ENCODE data around the gene CA11.
"Not testable (repeated sequence)": the region's sequence is repeated elsewhere in the genome, so short reads cannot be mapped to it uniquely, and the experiment has no call there.

The CA11 gene

DNA sequence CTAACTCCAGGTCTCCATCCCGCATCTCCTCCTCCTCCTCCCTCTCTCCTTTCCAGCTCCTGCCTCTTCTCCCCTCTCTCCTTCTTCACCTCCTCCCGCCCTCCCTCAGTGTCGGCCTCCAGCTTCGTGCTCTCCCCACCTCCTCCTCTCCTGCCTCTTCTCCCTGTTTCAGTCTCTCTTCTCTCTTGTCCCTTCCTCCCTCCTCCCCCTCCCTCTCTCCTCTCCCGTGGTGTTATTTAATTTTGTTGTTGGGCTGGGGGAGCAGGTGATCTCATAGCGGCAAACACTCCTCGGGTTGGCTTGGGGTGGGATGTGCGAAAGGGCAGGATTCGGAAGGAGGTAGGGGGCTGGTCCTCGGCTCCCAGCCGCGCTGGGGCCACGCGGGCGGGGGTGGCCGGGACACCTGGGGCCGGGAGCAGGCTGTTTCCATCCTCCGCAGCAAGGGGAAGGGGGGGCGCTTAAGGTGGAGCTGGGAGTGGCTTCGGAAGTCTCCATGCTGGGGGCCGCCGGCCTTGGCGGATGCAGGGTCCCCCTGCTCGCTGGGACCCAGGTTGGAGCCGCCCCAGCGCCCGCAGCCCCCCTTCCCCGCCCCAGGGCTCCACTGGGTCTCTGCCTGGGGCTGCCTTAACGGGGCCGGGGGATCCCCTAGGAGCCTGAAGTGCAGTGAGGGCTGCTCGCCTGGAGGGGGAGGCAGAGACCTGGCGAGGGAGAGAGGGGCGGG, at the start of gene CA11:
Gene CA11 (minus strand): TSS at position 187 of the 721 bp plus-strand sequence. CDS start 555 bp downstream, outside the sequence.
- DNase-seq, result peak; percentile 22

DNA sequence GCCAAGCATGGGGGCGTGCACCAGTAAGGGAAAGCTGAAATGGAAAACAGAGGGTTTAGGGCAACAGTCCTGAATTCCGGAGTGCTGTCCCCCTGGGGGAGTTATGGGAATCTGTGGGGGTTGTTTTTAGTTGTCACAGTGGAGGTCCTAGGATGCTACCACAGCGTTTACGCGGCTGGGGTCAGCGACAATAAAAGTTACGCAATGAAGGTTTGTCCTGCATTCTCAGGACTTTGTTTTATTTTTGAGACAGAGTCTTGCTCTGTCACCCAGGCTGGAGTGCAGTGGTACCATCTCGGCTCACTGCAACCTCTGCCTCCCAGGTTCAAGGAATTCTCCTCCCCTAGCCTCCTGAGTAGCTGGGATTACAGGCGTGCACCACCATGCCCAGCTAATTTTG, 47.6 kb upstream of the CA11 start:
- DNase-seq, result not testable (repeated sequence)

DNA sequence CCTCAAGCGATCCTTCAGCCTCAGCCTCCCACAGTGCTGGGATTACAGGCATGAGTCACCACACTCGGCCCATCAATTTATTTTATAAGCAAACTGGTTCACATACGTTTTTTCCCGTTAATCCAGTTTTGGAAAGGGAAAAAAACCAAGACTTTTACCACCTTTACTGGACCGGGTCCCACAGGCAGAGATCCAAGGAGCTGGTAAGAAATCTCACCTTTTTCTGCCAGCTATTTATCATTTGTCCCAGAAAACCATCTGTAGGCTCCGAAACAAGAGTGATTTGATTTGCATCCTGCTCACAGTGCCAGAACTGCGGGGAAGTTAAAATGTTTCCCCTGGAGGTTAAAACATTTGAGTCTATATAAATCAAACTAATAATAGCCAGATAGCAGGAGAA, 43.5 kb upstream of the CA11 start:
- DNase-seq, result no peak

DNA sequence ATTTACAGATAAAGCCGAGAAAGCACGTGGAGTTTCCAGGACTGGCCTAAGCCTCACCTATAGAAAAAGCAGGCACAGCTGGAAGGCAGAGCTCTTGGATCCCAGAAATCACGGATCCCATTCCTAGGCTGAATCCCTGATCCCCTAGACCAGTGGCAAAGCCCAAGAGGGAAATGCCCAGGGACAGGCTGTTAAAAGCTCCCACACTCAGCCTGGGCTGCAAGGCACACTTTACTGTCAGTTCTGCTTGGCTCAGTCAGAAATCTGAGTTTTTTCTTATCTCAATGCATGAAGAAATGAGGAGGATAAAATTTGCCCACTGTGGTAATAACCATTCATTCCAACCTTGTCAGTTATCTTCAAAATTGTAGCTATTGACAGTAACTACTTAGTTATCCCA, 41.8 kb upstream of the CA11 start:
- no peak for DNase-seq

DNA sequence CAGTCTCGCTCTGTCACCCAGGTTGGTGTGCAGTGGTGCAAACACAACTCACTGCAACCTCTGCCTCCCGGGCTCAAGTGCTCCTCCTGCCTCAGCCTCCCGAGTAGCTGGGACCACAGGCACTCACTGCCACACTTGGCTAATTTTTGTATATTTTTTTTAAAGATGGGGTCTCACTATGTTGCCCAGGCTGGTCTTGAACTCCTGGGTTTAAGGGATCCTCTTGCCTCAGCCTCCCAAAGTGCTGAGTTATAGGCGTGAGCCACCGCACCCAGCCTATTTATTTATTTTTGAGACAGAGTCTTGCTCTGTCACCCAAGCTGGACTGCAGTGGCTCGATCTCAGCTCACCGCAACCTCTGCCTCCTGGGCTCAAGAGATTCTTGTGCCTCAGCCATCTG, 40.6 kb upstream of the CA11 start:
- not testable (repeated sequence) for DNase-seq

DNA sequence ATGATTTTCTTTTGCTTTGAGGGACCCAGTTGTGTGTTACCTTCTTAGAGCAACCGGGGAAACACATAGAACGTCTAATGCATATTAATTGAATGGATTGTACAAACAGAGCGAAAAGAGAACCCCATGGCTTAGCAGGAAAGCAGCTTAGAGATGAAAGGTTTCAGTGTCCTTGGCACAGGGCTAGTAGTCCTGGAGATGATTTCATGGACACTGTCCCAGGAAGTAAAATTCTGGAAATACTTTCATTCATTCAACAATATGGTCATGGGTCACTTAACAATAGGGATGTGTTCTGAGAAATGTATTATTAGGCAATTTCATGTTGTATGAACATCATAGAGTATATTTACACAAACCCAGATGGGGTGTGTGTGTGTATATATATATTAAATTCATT, 40.1 kb upstream of the CA11 start:
- DNase-seq, result no peak

DNA sequence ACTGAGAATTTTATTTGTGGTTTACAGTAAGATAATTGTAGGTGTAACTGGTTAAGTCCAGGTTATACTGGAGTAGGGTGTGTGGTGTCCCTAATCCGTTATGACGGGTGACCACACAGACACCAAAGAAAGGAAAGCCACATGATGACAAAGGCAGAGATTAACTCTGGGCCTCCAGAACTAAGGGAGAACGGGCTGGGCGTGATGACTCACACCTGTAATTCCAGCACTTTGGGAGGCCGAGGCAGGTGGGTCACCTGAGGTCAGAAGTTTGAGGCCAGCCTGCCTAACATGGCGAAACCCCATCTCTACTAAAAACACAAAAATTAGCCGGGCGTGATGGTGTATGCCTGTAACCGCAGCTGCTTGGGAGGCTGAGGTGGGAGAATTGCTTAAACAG, 39.6 kb upstream of the CA11 start:
- DNase-seq, result no peak

DNA sequence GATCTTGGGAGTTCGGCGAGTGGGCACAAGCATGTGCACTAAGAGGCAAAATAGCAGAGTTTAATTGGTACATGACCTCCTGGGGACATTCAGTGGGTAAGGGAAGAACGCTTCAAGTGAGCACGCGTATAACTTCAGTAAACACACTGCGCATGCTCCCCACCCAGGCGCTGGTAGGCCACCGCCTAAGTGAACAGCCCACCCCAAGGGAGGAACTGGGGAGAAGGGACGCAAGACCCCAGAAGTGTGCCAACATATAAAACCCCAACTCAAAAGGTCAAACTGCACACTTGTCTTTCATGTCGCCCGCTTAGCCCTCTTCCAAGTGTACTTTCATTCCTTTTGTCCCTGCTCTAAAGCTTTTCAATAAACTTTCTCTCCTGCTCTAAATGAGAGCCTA, 37.4 kb upstream of the CA11 start:
- no peak for DNase-seq

DNA sequence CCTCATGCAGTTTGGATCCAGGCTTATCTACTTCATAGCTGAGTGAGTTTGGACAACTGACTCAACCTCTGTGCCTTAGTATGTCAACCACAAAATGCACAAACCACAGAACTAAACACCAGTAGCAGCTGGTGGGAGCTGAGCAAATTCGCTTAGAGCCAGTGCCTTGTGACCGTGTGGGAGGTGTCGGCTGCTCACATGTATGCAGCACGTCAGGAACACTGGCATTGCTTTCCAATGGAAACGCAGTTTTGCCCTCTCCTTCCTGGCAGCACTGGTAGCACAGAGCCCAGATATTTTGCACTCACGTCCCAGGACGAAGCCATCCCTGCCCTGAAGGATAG, 35.1 kb upstream of the CA11 start:
- no peak for DNase-seq

DNA sequence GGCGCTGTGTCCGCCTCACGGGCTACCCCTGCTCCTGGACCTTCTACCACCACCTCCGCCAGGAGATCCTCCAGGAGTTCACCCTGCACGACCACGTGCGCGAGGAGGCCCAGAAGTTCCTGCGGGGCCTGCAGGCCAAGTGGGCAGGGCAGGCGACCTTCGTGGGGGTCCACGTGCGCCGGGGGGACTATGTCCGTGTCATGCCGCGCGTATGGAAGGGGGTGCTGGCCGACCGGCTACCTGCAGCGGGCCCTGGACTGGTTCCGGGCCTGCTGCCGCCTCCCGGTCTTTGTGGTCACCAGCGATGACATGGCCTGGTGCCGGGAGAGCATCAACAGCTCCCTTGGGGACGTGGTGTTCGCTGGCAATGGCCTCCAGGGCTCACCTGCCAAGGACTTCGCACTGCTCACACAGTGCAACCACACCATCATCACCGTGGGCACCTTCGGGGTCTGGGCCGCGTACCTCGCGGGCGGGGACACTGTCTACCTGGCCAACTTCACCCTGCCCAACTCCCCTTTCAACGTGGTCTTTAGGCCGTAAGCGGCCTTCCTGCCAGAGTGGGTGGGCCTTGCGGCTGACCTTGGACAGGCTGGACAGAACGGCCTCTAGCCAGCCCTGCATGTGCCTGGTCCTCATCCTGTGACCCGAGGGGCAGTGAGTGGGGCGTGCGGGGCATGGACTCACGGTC, 34.6 kb upstream of the CA11 start:
- DNase-seq, result no peak

DNA sequence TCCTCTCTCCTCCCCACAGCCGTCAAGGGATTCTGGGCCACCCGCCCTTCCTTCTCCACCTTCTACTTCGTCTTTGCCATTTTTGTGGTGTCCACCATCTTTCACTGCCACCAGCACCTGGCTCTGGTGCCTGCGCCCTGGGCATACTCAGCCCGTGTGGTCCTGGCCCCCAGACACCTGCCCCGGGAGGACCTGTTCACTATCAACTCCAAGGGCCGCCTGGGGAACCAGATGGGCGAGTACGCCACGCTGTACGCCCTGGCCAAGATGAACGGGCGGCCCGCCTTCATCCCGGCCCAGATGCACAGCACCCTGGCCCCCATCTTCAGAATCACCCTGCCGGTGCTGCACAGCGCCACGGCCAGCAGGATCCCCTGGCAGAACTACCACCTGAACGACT, 34.0 kb upstream of the CA11 start:
- not testable (repeated sequence) for DNase-seq

DNA sequence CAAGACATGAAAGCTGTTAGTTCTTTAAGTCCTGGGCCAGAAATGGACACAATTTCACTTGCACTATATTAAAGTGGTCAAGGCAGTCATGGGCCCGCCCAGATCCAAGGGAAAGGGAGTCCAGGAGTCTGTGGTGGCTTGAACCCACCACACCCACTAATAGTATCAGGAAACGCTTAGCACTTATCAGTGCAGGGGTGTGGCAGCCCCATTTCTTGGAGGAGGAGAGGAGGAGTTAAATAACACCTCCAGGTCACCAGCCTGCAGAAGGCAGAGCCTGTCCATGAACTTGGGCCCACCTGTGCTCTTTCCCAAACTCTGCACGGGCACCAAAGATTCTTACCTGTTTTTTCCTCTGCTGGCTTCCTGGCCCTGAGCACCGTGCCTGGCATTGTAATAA, 32.2 kb upstream of the CA11 start:
- no peak for DNase-seq

DNA sequence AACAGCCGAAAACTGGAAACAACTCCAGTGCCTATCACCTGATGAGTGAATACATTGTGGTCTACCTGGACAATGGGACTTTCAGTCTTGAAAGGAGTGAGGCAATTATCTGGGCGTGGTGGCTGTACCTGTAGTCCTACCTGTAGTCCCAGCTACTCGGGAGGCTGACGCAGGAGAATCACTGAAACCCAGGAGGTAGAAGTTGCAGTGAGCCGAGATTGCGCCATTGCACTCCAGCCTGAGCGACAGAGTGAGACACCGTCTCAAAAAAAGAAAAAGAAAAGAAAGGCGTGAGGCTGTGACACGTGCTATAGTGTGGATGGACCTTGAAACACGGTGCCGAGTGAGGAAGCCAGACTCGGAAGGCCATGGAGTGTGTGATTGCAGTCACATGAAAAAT, 30.9 kb upstream of the CA11 start:
- no peak for DNase-seq

DNA sequence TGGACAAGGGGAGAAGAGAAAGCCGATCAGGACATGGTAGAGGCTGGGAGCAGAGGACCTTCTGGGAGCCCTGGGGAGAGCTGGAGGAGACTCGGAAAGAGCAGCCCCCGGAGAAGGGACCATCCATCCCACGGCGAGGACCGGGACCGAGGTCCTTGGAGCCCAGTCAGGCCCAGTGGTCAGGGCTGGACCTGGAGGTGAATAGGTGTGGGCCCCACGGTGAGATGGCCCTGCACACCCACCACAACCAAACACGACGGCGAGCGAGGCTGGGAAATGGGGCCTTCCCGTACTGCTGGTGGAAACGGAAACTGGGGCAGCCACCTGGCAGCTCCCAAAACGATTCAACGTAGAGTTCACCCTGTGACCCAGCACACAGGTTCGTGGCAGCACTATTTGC, 30.5 kb upstream of the CA11 start:
- no peak for DNase-seq

DNA sequence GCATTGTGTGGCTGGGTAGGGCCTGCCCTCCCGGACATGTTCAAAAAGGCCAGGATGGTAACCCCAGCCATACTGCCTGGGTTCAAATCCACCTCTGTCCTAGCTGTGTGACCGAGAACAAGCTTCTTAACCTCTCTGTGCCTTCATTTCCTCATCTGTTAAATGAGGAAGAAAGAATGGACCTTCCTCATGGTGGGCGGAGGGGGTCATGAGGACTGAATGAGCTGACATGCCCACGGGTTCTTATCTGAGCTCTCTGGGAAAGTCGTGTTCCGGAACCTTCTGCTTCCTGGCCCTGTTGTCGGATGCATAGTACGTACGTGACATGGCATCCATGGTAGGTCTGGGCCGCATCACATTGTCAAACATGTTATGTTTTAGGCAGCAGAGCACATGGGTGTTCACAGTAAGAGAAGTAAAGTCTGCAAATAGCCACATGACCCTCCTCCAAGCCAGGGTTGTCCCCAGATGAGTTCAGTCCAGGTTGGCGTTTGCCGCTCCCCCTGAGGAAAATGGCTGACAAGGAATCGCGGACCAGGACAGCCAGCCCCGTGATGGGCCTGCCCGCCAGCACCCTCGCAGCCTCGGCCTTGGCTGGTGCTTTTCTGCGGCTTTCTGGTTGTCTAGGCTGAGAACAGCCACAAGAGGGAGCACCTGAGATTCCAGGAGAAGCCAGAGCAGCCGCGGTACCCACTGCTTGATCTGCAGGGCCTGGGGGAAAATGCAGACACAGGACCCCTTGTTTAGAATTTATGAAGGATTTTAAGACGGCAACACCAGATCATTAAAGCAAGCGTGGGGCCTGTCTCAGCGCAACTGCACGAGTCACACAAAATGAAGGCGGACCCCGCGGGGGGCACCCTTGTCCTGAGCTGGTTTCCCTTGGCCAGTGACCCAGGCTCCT, 29.2 kb upstream of the CA11 start:
- peak; percentile 70 for DNase-seq

DNA sequence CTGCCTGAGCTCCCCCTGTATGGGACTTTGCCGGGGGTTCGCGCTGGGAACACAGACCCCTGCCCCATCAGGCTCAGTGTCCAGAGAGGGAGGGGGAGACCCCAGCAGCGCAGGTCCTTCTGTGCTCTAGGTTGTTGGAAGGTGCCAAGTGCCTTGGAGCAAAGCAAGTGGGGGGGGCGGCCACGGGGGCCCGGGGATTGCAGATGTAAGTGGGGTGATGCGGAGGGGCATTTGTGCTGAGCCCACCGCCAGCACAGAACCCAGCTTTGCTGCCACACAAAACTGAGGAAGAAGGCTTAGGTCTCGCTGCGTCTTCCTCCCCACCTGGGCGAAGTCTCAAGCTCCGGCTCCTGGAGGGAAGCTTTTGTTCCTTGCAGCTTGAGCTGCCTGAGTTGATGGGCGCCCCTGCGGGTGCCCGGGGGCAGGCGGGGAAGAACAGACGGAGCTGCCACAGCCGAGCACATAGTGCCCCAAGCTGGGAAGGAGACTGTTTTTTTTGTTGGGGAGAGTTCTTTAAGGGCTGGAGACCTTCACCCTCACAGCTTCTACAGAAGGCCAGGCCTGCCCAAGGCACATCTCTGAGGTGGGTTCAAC, 28.3 kb upstream of the CA11 start:
- no peak for DNase-seq

DNA sequence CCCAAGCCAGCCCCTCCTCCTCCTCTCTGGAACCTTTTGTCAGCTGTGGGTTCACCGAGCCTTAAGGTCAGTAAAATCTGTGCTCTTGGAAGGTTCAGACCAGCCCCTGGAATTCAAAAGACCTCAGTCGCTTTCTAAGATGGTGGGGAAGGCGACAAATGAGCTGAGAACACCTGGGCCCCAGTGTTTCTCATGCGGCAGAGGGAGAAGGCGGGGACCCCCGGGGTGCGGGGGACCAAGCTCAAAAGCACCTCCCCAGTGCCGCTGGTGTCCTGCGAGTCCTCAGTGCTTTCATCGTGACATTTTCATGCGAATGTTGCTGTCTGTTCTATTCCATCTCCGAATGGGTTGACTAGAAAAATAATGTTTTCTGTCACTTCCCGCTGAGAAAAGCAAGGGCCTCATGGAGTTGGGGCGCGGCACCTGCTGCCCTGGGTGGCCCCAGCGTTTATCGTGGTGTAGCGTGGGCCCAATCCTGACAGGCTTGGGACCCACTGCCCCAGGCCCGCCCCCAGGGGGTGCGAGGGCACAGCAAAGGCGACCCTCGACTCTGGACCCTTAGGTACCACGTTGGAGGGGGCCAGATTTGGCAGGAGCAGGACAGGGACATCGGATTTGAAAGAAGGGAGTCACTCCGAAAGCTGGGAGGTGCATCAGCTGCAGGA, 27.6 kb upstream of the CA11 start:
- no peak for DNase-seq

DNA sequence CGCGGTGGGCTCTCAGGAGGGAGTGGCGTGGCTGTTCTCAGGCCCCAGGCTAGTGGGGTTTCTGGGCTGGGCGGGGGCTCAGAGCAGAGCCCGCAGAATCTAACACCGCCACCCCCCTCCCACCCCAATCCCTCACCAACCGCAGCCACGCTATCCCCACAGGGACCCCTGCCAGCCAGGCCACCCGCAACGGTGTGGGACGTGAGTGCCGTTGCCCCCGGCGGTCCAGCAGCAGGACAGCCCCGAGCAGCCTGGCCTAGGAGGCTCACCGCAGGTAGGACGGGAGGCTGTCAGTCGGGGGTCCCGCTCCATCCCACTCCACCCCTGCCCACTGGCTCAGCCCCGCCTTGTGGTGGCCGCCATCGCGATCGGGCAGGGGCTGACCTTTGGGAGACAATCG, 27.0 kb upstream of the CA11 start, which contains the start of gene NTN5:
Gene NTN5 (minus strand): TSS at position 24 of the 400 bp plus-strand sequence. CDS start 2,031 bp downstream, outside the sequence.
- DNase-seq, result no peak

DNA sequence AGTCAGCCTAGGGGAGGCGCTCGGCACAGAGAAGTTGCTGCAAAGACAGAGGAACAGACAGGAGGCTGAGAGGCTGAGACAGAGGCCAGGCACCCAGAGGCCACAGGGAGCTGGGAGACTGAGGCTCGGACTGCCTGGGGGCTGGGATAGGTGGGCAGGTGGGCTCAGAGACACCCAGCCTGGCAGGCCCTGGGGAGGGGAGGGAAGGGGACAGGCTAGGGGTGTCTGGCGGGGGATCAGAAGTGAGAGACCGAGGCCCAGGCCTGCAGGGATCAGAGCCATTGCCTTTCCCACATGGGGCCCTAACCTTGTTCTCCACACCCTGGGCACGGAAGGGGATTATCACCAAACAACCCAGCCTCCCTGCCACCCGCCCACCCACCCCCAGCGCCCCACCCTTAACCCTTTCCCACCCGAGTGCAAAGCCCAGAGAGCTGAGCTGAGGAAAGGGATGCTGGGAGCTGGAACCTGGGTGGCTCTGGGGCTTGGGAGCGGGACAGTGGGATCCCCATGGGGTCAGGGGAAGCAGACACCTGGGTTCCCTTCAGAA, 25.5 kb upstream of the CA11 start:
- DNase-seq, result no peak

DNA sequence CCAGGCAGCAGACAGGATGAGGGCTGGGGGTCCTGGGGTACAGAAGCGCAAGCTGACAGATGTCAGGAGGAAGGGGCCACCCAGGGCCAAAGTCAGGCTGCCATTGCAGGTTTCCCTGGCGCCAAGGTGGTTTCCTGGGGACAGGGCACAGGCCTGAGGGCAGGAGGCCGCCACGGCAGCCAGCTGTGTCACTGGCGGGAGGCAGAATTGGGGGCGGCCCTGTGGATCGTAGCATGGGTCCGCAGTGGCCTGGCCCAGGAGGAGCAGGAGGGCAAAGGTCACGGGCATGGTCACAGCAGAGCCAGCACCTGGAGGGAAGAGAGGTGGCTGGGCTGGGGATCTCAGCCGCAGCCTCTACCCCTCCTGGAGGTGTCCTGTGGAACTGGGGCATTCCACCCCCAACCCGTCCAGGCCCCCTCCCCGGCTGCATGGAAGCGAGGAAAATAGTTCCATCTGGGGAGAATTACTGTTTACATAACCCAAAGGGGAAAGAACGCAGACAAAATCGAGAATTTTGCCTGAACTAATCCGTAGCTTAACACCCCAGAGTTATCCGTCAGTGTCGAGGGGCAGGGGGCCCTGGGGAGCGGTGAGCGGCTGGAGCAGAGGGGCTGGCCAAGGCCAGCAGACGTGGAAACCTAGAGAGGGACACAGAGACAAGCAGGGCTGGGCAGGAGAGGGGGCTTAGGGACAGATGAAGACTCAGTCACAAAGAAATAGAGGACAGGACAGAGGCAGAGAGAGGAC, 24.9 kb upstream of the CA11 start:
- DNase-seq, result no peak

DNA sequence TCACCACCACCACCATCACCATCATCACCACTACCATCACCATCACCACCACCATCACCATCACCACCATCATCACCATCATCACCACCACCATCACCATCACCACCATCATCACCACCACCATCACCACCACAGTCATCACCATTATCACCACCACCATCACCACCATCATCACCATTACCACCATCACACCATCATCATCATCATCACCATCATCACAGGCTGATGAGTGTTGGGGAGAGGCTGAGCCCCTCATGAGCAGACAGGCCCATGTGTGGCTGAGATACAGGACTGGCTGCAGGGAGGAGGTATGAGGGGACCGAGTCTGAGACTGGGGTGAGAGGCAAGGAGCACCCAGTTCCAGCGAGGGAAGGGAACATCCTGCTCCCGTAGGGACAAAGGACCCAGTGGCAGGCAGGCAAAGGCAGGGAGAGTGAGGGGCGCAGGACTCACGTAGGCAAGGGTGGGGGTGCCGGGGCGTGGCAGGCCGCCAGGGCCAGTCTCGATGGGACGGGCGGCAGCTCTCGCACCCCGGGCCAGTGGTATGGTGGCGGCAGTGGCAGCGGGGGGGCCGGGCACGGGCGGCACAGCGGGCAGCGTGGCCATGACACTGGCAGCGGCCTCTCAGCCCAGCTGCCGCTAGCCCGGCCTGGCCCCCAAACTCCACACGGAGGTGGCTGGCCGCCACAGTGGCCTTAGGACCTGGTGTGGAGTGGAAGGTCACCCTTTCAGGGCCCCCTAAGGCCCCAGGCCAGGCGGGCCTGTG, 24.1 kb upstream of the CA11 start:
- DNase-seq, result no peak

Data from amniotic stem cell (primary cell).